Breast epithelium (tissue), 3 donors: ENCODE data around the gene GCN1.

Experiments used
- POLR2AphosphoS5 ChIP-seq, 3 donors: sonication (generic); formaldehyde crosslinking; IDR thresholded peaks; one replicate each; pipeline ENCODE4 v1.6.1; 2017; ENCODE audit warnings: antibody characterized with exemption in 3 of 3
- TF ChIP-seq, protein P1 (sequence below), 3 donors: fragments of 450-650 bp; IDR thresholded peaks; one replicate each; pipeline ENCODE4 v1.5.1; 2016 to 2017; ENCODE audit warnings: antibody characterized with exemption in 3 of 3, mild to moderate bottlenecking in 3 of 3, moderate library complexity in 3 of 3

DNA sequence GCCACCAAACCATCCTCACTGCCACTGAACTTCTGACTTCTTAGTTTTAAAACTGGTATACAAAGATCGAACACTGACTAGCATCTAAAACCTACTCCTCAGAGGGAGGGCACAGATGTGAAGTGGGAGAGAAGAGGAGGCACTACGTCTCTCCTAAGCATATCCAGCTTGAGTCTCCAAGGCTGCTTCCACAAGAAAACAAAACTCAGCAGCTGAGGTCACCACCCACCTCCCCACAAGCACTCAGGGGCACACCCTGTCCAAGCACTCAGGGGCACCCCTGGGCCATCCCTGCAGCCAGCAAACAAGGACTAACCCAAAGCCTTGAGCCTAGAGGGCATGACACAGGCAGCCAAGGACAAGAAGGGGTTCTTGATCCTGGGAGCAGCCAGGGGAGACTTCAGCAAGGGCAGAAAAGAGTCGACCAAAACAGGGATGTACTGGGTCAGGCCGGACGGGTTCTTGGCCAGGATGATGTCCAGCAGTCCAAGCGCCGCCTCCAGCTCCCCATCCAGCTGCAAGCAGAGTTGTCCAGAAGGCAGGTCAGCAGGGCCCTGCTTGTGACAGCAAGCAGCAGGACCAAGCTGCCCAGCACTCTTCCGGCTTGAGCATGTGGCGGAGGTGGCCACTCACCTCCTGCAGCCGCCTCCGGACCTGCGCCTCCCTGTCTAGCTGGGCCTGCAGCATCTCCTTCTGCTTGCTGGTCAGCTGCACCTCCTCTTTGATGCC is 34.8 kb downstream of the GCN1 start:
- TF ChIP-seq, protein P1, sequence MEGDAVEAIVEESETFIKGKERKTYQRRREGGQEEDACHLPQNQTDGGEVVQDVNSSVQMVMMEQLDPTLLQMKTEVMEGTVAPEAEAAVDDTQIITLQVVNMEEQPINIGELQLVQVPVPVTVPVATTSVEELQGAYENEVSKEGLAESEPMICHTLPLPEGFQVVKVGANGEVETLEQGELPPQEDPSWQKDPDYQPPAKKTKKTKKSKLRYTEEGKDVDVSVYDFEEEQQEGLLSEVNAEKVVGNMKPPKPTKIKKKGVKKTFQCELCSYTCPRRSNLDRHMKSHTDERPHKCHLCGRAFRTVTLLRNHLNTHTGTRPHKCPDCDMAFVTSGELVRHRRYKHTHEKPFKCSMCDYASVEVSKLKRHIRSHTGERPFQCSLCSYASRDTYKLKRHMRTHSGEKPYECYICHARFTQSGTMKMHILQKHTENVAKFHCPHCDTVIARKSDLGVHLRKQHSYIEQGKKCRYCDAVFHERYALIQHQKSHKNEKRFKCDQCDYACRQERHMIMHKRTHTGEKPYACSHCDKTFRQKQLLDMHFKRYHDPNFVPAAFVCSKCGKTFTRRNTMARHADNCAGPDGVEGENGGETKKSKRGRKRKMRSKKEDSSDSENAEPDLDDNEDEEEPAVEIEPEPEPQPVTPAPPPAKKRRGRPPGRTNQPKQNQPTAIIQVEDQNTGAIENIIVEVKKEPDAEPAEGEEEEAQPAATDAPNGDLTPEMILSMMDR (IDR thresholded peaks at IDR 0.05) = no peak
- TF ChIP-seq POLR2AphosphoS5 (IDR thresholded peaks at IDR 0.05) = no peak
